Mesenchymal stem cell (in vitro differentiated cells and primary cell): Measurements from ENCODE around the gene ATP10A.

Source experiments
- DNase-seq: peaks from one replicate; pipeline ENCODE4 v3.0.0-alpha.2; 2013
- H2AFZ ChIP-seq: one replicate; pipeline ENCODE4 v1.6.1; 2013; ENCODE audit warnings: low read depth, mild to moderate bottlenecking, control low read depth, inconsistent platforms, low read length, moderate library complexity
- H2AK5ac ChIP-seq: 2 replicates; pipeline ENCODE4 v1.6.1; 2013; ENCODE audit warnings: low read length, moderate library complexity, mild to moderate bottlenecking, inconsistent platforms; ENCODE audit not compliant: severe bottlenecking
- H2BK120ac ChIP-seq: one replicate; pipeline ENCODE4 v1.6.1; 2013; ENCODE audit warnings: low read depth, mild to moderate bottlenecking, inconsistent platforms, low read length, moderate library complexity
- H2BK12ac ChIP-seq, 2 experiments: one replicate each; pipeline ENCODE4 v1.6.1; 2013; ENCODE audit warnings: inconsistent platforms in 2 of 2, low read length in 2 of 2, mild to moderate bottlenecking in 2 of 2, moderate library complexity in 2 of 2, control low read depth in 1 of 2
- H2BK15ac ChIP-seq: one replicate; pipeline ENCODE4 v1.6.1; 2013; ENCODE audit warnings: mild to moderate bottlenecking, low read depth, inconsistent platforms; ENCODE audit not compliant: poor library complexity, severe bottlenecking
- H2BK5ac ChIP-seq: 2 replicates; pipeline ENCODE4 v1.6.1; 2013; ENCODE audit warnings: low read depth, mild to moderate bottlenecking, low read length, control low read depth, inconsistent platforms; ENCODE audit not compliant: poor library complexity, severe bottlenecking
- H3K14ac ChIP-seq, 2 experiments: one replicate each; pipeline ENCODE4 v1.6.1; 2013; ENCODE audit warnings: inconsistent platforms in 2 of 2, low read length in 2 of 2, control low read depth in 1 of 2, mild to moderate bottlenecking in 1 of 2, moderate library complexity in 1 of 2
- H3K18ac ChIP-seq, 2 experiments: one replicate each; pipeline ENCODE4 v1.6.1; 2013; ENCODE audit warnings: inconsistent platforms in 2 of 2, low read length in 2 of 2, control low read depth in 1 of 2, low read depth in 1 of 2, mild to moderate bottlenecking in 1 of 2
- H3K23ac ChIP-seq, 2 experiments: one replicate each; pipeline ENCODE4 v1.6.1; 2013; ENCODE audit warnings: inconsistent platforms in 2 of 2, low read length in 2 of 2, mild to moderate bottlenecking in 2 of 2, moderate library complexity in 2 of 2, control low read depth in 1 of 2
- H3K27ac ChIP-seq: 2 replicates; pipeline ENCODE4 v1.5.1; 2013; ENCODE audit warnings: mild to moderate bottlenecking, moderate library complexity, low read length, control low read depth, inconsistent platforms; ENCODE audit not compliant: poor library complexity, severe bottlenecking
- H3K27me3 ChIP-seq, 2 experiments: 2 replicates each; pipeline versions ENCODE4 v1.6.1 to v1.7.0; 2013; ENCODE audit warnings: low read length in 2 of 2, mild to moderate bottlenecking in 2 of 2, moderate library complexity in 2 of 2, control low read depth in 1 of 2, inconsistent platforms in 1 of 2; ENCODE audit not compliant: control insufficient read depth in 1 of 2, insufficient read depth in 1 of 2
- H3K36me3 ChIP-seq, 2 experiments: 2 replicates each; pipeline versions ENCODE4 v1.6.1 to v1.7.0; 2013; ENCODE audit warnings: low read length in 2 of 2, control low read depth in 1 of 2, inconsistent platforms in 1 of 2, low read depth in 1 of 2, mild to moderate bottlenecking in 1 of 2; ENCODE audit not compliant: insufficient read depth in 2 of 2, control insufficient read depth in 1 of 2
- H3K4ac ChIP-seq, 2 experiments: one replicate each; pipeline ENCODE4 v1.6.1; 2013; ENCODE audit warnings: inconsistent platforms in 2 of 2, low read length in 2 of 2, mild to moderate bottlenecking in 2 of 2, moderate library complexity in 2 of 2, control low read depth in 1 of 2, low read depth in 1 of 2
- H3K4me1 ChIP-seq: 2 replicates; pipeline ENCODE4 v1.6.1; 2013; ENCODE audit warnings: low read depth, low read length, control low read depth; ENCODE audit not compliant: control insufficient read depth, insufficient read depth
- H3K4me2 ChIP-seq: 2 replicates; pipeline ENCODE4 v1.6.1; 2013; ENCODE audit warnings: low read length, mild to moderate bottlenecking, inconsistent platforms; ENCODE audit not compliant: poor library complexity, severe bottlenecking
- H3K4me3 ChIP-seq, 2 experiments: 2 replicates each; pipeline versions ENCODE4 v1.5.1 to v1.7.0; 2013; ENCODE audit warnings: low read length in 2 of 2, mild to moderate bottlenecking in 2 of 2, control low read depth in 1 of 2, low read depth in 1 of 2; ENCODE audit not compliant: insufficient read depth in 1 of 2
- H3K79me1 ChIP-seq: replicated peaks from 2 replicates; pipeline ENCODE4 v1.6.1; 2013; ENCODE audit warnings: mild to moderate bottlenecking, control low read depth, low read length, inconsistent platforms; ENCODE audit not compliant: poor library complexity, severe bottlenecking
- H3K9ac ChIP-seq: 2 replicates; pipeline ENCODE4 v1.7.0; 2013; ENCODE audit warnings: mild to moderate bottlenecking, low read length, moderate library complexity
- H3K9me3 ChIP-seq: 2 replicates; pipeline ENCODE4 v1.7.0; 2013; ENCODE audit warnings: mild to moderate bottlenecking, low read length; ENCODE audit not compliant: control insufficient read depth
- H4K8ac ChIP-seq: one replicate; pipeline ENCODE4 v1.6.1; 2013; ENCODE audit warnings: inconsistent platforms, mild to moderate bottlenecking, low read length, moderate library complexity
- H4K91ac ChIP-seq: one replicate; pipeline ENCODE4 v1.6.1; 2013; ENCODE audit warnings: mild to moderate bottlenecking, low read length, inconsistent platforms
- WGBS: methylation state at CpG from one replicate; pipeline ENCODE4 v1.1.7; 2013; ENCODE audit warnings: mixed read lengths; 5-methylcytosine and 5-hydroxymethylcytosine counted together

Gene ATP10A

DNA sequence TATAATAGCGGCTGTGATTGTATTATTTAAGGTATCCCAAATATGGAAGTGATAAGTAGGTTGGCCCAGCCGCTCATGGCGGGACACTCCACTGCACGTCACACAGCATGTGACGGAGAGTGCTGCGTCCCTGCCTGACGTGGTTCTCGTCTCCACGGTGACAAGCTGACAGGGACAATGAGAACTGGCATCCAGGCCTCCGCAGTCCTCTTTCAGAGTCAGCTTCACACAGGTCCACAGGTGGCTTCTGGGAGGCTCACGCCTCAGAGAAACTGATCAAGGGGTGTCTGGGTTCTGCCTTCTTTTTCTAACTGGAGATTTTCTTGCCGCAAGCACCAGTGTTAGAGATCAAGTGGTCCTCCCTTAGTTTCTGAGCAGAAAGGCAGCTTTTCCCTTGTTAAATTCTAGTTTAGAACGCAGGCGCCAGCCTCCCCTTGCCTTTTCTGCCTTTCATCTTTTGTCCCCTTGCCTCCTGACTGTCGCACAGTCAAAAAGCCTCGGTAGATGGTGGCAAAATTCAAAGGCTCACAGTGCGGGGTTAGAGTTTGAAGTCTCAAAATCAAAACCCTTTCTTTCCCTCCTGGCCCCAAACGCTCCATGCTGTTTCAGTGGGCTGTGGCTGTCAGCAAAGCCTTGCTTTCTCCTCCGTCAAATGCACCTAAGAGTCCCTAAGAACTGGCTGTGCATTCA is 120.9 kb downstream of the ATP10A start:
- Histone ChIP-seq H3K4ac (no peak overlapping the region), H4K91ac (peak overlapping the region; percentile 39), H2BK15ac (no peak overlapping the region), H3K4me1 (peaks cover 9% of the 10 kb centered on the region), H3K27me3 (no peaks in the 10 kb centered on the region), H3K27ac (no peak overlapping the region), H3K18ac (no peak overlapping the region), H2BK12ac (no peak overlapping the region), H3K9ac (no peak overlapping the region), H3K23ac (no peak overlapping the region), H3K14ac (no peak overlapping the region), H3K36me3 (peaks cover 0 to 9% of the 10 kb centered on the region in 2 experiments), H3K4me2 (no peak overlapping the region), H2BK120ac (no peak overlapping the region), H3K9me3 (no peaks in the 10 kb centered on the region), H4K8ac (no peak overlapping the region), H2BK5ac (no peak overlapping the region), H2AFZ (no peak overlapping the region), H3K4me3 (no peak overlapping the region), H2AK5ac (no peak overlapping the region), H3K79me1 (peaks cover 34% of the 10 kb centered on the region)
- 81% methylated on average over 19 of the region's 19 CpGs for WGBS
- DNase-seq, result no peak

DNA sequence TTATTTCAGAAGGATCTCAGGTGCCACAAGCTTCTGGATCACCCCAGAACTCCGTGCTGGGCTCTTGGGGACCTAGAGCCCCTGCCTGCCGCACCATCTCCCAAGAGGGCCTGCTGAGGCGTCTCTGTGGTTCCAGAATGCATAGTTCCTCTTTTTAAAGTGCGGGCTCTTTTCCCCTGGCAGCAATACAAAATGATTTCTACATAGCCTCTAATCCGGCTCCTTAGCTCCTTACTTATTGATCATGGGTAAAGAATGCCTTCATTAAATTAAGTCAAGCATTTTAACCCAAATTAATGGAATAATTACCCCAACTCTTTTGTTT is 121.9 kb downstream of the ATP10A start:
- Histone ChIP-seq H3K14ac (no peak overlapping the region), H3K18ac (no peak overlapping the region), H3K4me3 (no peak overlapping the region), H2AK5ac (no peak overlapping the region), H2BK5ac (no peak overlapping the region), H3K4ac (no peak overlapping the region), H2BK15ac (no peak overlapping the region), H3K27me3 (no peaks in the 10 kb centered on the region), H3K4me1 (peaks cover 9% of the 10 kb centered on the region), H4K8ac (no peak overlapping the region), H2BK120ac (no peak overlapping the region), H3K9me3 (no peaks in the 10 kb centered on the region), H3K23ac (no peak overlapping the region), H3K9ac (no peak overlapping the region), H3K79me1 (peaks cover 34% of the 10 kb centered on the region), H3K36me3 (peaks cover 0 to 9% of the 10 kb centered on the region in 2 experiments), H4K91ac (no peak overlapping the region), H2AFZ (no peak overlapping the region), H3K27ac (no peak overlapping the region), H3K4me2 (no peak overlapping the region), H2BK12ac (no peak overlapping the region)
- no peak for DNase-seq
- 66% methylated on average over 3 of the region's 5 CpGs for WGBS

DNA sequence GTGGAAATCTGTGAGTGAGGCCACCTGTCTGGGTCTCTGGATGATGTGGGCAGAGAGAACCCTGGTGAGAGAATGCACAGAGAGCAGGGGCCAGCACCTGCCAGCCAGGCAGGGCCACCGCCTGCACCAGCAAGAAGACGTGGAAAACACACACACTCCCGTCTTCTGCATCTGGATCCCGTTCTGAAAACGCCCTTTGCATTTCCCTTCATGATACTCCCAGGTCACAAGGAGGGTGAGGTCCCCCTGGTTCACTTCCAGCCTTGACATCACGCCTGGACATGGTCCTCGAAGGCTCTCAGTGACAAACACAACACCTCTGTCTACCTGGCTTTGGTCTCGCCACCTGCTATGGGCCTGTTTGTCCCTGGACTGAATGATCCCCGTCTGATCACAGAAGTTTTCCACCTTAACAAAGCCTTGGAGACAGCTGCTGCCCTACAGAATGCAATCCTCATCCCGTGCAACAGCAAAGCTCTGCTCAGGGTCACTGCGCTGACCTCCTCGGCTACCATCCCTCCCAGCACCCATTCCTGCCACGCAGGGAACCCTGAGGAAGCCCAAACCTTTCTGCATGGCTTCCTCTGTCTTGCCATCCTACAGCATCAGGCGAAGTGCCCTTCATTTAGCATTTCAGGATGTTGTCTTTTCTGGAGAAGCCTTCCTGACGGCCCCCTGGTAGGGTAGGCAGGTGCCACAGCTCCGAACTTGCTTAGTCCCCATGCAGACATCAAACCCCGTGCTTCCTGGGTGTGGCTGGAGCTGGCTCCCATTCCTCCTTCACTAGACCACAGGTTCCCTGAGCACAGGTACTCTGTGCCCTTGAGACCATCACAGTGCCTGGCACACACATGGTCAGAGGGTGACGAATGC is 122.5 kb downstream of the ATP10A start:
- no peak overlapping the region for H3K18ac ChIP-seq
- 68% methylated on average over 18 of the region's 18 CpGs for WGBS
- H2BK15ac ChIP-seq, result no peak overlapping the region
- DNase-seq, result no peak
- no peak overlapping the region for H2AFZ ChIP-seq
- no peak overlapping the region for H4K91ac ChIP-seq
- H3K27me3 ChIP-seq, result no peaks in the 10 kb centered on the region
- no peak overlapping the region for H3K9ac ChIP-seq
- H3K9me3 ChIP-seq, result no peaks in the 10 kb centered on the region
- no peak overlapping the region for H3K4ac ChIP-seq
- no peak overlapping the region for H3K27ac ChIP-seq
- H2BK12ac ChIP-seq, result no peak overlapping the region
- no peak overlapping the region for H3K4me2 ChIP-seq
- H2BK5ac ChIP-seq, result no peak overlapping the region
- H3K14ac ChIP-seq, result no peak overlapping the region
- H3K4me1 ChIP-seq, result peaks cover 9% of the 10 kb centered on the region
- H3K36me3 ChIP-seq, result peaks cover 0 to 12% of the 10 kb centered on the region in 2 experiments
- no peak overlapping the region for H3K4me3 ChIP-seq
- H4K8ac ChIP-seq, result no peak overlapping the region
- H2AK5ac ChIP-seq, result no peak overlapping the region
- no peak overlapping the region for H2BK120ac ChIP-seq
- H3K23ac ChIP-seq, result no peak overlapping the region
- peaks cover 34% of the 10 kb centered on the region for H3K79me1 ChIP-seq

DNA sequence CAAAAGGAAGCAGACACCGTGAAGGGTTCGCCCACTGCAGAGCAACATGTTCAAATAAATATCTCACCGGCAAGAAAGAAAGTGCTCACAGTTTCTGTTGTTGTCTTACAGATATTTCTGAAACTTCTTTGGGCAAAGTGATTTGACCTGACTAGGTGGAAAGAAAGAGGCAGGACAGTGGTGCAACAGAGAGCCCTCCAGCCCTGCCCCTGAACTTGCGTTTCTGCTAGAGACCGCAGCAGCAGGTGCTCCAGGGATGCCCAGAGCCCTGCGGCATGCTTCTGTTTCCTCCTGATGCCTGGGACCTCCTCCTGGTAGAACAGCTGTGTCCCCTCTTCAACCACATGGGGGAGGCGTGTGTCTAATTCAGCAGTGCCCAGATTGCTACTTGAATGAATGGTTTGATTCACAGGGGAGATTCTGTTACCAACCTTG is 123.4 kb downstream of the ATP10A start:
- 96% methylated on average over 6 of the region's 7 CpGs for WGBS
- H2AK5ac ChIP-seq, result no peak overlapping the region
- peaks cover 37% of the 10 kb centered on the region for H3K79me1 ChIP-seq
- no peak overlapping the region for H3K23ac ChIP-seq
- no peak for DNase-seq
- H3K4ac ChIP-seq, result no peak overlapping the region
- no peak overlapping the region for H3K27ac ChIP-seq
- H3K9ac ChIP-seq, result no peak overlapping the region
- no peak overlapping the region for H2BK12ac ChIP-seq
- no peak overlapping the region for H4K8ac ChIP-seq
- H2BK15ac ChIP-seq, result no peak overlapping the region
- peaks cover 0 to 18% of the 10 kb centered on the region in 2 experiments for H3K36me3 ChIP-seq
- H3K14ac ChIP-seq, result no peak overlapping the region
- no peak overlapping the region for H4K91ac ChIP-seq
- H2AFZ ChIP-seq, result no peak overlapping the region
- no peak overlapping the region for H2BK120ac ChIP-seq
- no peaks in the 10 kb centered on the region for H3K27me3 ChIP-seq
- no peak overlapping the region for H2BK5ac ChIP-seq
- H3K9me3 ChIP-seq, result no peaks in the 10 kb centered on the region
- peaks cover 9% of the 10 kb centered on the region for H3K4me1 ChIP-seq
- no peak overlapping the region for H3K4me2 ChIP-seq
- no peak overlapping the region for H3K4me3 ChIP-seq
- no peak overlapping the region for H3K18ac ChIP-seq
